Mucosa of descending colon (tissue), 3 donors: ENCODE measurements around the gene BCL11B. TPM values are rescaled to one million over a fixed set of nuclear protein-coding genes. Genes with fewer than 3 reads are reported as not detected.

Experiments used
- ATAC-seq: fragments of 200-7000 bp; cut with Tn5 transposase; one replicate; pipeline ENCODE4 v1.9.1; 2020; ENCODE audit warnings: mild to moderate bottlenecking, moderate library complexity
- DNase-seq, 3 donors: peaks; one replicate each; pipeline ENCODE4 v3.0.0-alpha.2; 2020
- H3K36me3 ChIP-seq: fragments of 200-600 bp; one replicate; pipeline ENCODE4 v1.8.0; 2021; ENCODE audit warnings: low read depth, mild to moderate bottlenecking
- H3K4me1 ChIP-seq: fragments of 200-600 bp; one replicate; pipeline ENCODE4 v1.8.0; 2021; ENCODE audit warnings: low read depth, mild to moderate bottlenecking
- H3K4me3 ChIP-seq: fragments of 200-600 bp; one replicate; pipeline ENCODE4 v1.8.0; 2021; ENCODE audit warnings: mild to moderate bottlenecking
- H3K9me3 ChIP-seq: fragments of 200-600 bp; one replicate; pipeline ENCODE4 v1.8.0; 2021; ENCODE audit warnings: mild to moderate bottlenecking
- intact Hi-C, 2 donors: fragments of 100-400 bp; cut with DNase I in 1 of 2; cut with micrococcal nuclease in 1 of 2; formaldehyde crosslinking; loops; one replicate each; pipeline versions ENCODE4 v1.11.0 to v1.11.1; 2022; cut with DNase I, micrococcal nuclease
- total RNA-seq, 3 donors: library from RNA; stranded (reverse); fragmentation: NEBNext Ultra II Directional in 2 of 3; extraction: Animal tissue kit (Norgen Biotek cat#: 25700) in 2 of 3; gene quantifications; one replicate each; pipeline versions ENCODE4 v1.2.1 to v1.2.4, GENCODE V29; 2021 to 2023
- TF ChIP-seq, protein P1 (sequence below): fragments of 200-600 bp; IDR thresholded peaks from one replicate; pipeline ENCODE4 v1.8.0; 2022; ENCODE audit warnings: antibody characterized with exemption, mild to moderate bottlenecking
- donor health status: DM: no; HTN: no; CAD: no; lungs with moderate emphysema.
- donor health status: DM: no; HTN: no; CAD: no.
- donor health status: DM: no; HTN: yes; CAD: no.

The BCL11B gene
- total RNA-seq, 3 donors from 2014 or later, result 2.5 to 5.6 (median 4.9) TPM

DNA sequence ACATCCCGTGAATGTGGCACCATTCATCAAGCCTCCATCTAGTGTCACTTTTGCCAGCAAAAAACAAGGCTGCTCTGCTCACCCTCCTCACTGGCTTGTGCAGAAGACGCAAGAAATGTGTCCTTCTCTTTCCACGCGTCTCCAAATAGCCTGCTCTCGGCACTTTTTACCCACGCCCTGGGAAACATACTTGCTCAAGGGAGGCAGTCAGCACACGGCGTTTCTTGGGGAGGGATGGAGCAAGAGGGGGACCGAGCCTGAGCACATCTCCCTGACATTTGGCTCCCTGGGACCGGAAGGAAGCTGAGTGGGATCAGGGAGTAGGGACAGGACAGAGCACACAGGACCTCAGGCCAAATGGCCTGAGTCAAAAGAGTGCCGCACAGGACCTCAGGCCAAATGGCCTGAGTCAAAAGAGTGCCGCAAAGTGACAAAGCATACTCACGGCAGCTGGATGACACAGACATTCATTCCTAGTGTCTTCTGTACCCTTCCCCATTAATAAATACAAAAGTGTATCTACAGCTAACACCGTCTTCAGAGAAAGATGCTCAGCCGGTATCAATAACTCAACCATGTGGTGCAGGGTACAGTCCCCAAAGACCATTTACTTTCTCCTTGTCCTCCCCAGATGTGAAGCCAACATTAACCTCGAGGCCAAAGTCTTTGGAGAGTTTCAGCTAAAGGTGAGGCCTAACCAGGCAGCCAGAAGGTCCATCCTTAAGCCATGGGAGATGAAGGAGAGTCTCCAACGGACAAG, 7.1 kb downstream of the BCL11B start:
- H3K4me3 ChIP-seq, result no peak overlapping the region
- intact Hi-C loops, result loop anchor here in 1 of 2 donors (10.0 kb wide), 1 partner anchor 1130 kb away; no protein-coding TSS in a partner anchor
- no peaks in the 10 kb centered on the region for H3K36me3 ChIP-seq
- DNase-seq, result no peak
- peaks cover under 1% of the 10 kb centered on the region for H3K4me1 ChIP-seq
- no peak for ATAC-seq
- TF ChIP-seq, protein P1, sequence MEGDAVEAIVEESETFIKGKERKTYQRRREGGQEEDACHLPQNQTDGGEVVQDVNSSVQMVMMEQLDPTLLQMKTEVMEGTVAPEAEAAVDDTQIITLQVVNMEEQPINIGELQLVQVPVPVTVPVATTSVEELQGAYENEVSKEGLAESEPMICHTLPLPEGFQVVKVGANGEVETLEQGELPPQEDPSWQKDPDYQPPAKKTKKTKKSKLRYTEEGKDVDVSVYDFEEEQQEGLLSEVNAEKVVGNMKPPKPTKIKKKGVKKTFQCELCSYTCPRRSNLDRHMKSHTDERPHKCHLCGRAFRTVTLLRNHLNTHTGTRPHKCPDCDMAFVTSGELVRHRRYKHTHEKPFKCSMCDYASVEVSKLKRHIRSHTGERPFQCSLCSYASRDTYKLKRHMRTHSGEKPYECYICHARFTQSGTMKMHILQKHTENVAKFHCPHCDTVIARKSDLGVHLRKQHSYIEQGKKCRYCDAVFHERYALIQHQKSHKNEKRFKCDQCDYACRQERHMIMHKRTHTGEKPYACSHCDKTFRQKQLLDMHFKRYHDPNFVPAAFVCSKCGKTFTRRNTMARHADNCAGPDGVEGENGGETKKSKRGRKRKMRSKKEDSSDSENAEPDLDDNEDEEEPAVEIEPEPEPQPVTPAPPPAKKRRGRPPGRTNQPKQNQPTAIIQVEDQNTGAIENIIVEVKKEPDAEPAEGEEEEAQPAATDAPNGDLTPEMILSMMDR, result no peak
- H3K9me3 ChIP-seq, result no peaks in the 10 kb centered on the region

DNA sequence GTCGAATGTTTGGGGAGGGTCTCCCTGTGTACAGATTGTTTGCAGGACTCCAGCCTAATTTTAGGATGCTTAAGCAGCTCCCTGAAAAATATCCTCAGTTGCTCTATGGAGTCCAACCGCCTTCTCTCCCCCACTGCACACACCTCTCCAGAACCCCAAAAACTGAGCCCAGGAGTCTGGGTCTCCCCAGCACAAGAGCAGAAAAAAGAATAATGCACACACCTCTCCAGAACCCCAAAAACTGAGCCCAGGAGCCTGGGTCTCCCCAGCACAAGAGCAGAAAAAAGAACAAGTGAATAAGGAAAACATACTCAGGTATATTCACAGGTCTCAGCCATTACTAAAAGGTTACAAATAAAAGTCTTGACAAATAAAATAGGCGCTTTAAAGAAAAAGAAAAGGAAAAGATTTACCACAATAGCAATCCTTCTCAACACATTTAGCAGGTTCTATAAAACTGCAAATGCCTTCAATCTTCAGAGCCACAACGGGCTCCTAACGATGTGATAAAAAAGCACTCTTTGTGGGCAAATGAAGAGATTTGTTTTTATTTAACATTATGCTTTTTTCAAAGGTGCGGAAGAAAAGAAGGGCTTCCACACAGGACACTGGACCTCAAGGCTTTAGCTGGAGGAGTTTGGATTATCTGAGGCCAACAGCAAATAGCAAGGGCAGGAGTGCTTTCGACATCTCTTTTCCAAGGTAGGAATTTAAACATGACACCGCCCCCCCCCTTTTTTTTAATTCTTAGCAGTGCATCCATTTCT, 8.2 kb downstream of the BCL11B start:
- Histone ChIP-seq H3K4me1 (no peaks in the 10 kb centered on the region), H3K36me3 (no peaks in the 10 kb centered on the region), H3K9me3 (no peaks in the 10 kb centered on the region), H3K4me3 (no peak overlapping the region)
- TF ChIP-seq, protein P1, result no peak
- DNase-seq, result no peak
- intact Hi-C loops, result loop anchor here in 1 of 2 donors (10.0 kb wide), 1 partner anchor 1129 kb away; no protein-coding TSS in a partner anchor
- no peak for ATAC-seq

DNA sequence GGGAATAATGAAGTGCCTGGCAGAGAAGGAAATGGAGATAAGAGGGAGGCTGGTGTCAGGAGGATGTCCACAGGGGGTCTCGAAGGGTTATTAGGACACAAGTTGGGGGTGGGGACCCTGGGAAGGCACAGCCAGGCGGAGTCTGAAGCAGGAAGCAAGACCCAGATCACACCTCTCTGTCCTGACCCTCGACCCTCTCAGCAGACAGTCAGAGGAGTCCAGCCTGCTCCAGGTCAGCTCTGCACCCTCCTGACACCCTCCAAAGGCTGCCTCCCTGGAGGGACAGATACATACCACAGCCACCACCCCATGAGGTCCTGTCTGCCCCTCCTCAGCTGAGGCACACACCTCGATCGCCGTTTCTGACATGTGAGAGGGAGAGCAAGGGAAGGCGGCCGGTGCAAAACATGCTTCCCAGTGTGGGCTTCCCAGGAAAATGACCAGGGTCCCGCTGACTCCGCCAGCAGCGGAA, 9.0 kb downstream of the BCL11B start:
- intact Hi-C loops, result loop anchor here in 1 of 2 donors (10.0 kb wide), 1 partner anchor 1128 kb away; no protein-coding TSS in a partner anchor
- DNase-seq (no peak), ATAC-seq (no peak)
- TF ChIP-seq, protein P1, result no peak
- H3K4me1 ChIP-seq, result no peaks in the 10 kb centered on the region
- H3K9me3 ChIP-seq, result no peaks in the 10 kb centered on the region
- no peak overlapping the region for H3K4me3 ChIP-seq
- no peaks in the 10 kb centered on the region for H3K36me3 ChIP-seq

DNA sequence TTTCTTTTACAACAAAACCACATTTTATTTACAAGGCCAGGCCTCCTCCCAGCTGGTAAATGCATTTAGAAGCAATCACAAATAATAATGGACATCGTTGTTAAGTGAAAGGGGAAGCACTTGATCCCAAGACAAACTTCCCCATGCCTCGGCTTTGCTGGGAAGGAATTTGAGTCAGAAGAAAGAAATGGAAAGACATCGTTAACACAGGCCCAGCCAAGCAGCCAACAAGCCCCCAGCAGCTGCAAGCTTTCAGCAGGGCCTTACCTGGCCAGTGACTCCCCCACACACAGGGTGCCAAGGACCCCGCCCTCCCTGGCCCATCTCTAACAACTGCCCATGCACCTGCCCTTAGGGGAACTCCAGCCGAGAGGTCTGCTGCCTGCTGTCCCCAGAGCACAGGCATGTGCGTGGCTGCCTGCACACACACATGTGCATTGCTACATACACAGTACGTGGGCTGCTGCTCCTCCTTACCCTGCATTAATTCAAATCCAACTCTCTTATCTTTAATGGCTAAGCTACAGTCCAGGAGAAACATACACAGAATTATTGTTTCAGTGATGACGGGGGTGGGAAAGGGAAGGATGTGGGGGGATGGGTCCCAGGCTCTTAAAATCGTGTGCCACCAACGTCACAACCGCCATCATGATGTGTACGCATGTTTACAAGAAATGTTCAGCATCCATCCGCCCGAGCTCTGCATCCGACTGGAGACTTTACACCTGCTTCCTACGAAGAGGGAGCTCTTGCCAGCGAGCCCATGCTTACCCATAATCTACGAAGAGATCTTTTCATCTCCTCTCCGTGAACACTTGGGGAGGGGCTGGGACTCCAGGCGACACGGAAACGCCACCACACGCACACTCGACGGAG, 9.8 kb downstream of the BCL11B start:
- Histone ChIP-seq H3K4me1 (no peaks in the 10 kb centered on the region), H3K4me3 (no peak overlapping the region), H3K9me3 (no peaks in the 10 kb centered on the region), H3K36me3 (no peaks in the 10 kb centered on the region)
- TF ChIP-seq, protein P1, result no peak
- ATAC-seq (peak; percentile 59), DNase-seq (peak in 2 of 3 donors; percentile 53 to 73)
- intact Hi-C loops, result loop anchor here in 1 of 2 donors (10.0 kb wide), 1 partner anchor 1127 kb away; no protein-coding TSS in a partner anchor
